A549 (cell line): Measurements from ENCODE around the gene VGF. TPM values are rescaled to one million over a fixed set of nuclear protein-coding genes. Genes with fewer than 3 reads are reported as not detected.

ENCODE experiments used
- ATAC-seq, 2 experiments: fragments of 200-7000 bp in 1 of 2; fragments of >200 bp in 1 of 2; cut with Nextera tagmentation in 1 of 2; cut with Tn5 transposase in 1 of 2; 3 replicates each; pipeline versions ENCODE4 v1.8.0 to v1.9.1; 2018 to 2020; ENCODE audit warnings: mild to moderate bottlenecking in 1 of 2, moderate library complexity in 1 of 2
- CTCF ChIA-PET: fragments of 300-600 bp; sonication (Branson Sonifier 250); formaldehyde crosslinking; extraction: SDS; loops from one replicate; lab custom pipeline; 2021; ENCODE audit warnings: antibody characterized with exemption, inconsistent platforms; lab: Yijun Ruan, JAX
- POLR2A ChIA-PET: fragments of 350-600 bp; formaldehyde crosslinking; extraction: SDS; loops from one replicate; lab custom pipeline; 2021; ENCODE audit warnings: antibody characterized with exemption, inconsistent platforms; lab: Yijun Ruan, JAX
- DNase-seq, 2 experiments: peaks; one replicate each; pipeline versions ENCODE4 v3.0.0 to v3.0.0-alpha.2; 2011 to 2016; ENCODE audit warnings: low read depth in 1 of 2, low spot score in 1 of 2
- FAIRE-seq: peaks from 2 replicates; lab custom pipeline; 2011; peaks lifted over from hg19 to GRCh38; lab: Jason Lieb, UNC
- H3K27ac ChIP-seq, 2 experiments: fragments of >200 bp; sonication (Bioruptor Twin); formaldehyde crosslinking; 3 replicates each; pipeline ENCODE4 v1.5.1; 2016 to 2017
- H3K4me1 ChIP-seq: fragments of >200 bp; sonication (Bioruptor Twin); formaldehyde crosslinking; 3 replicates; pipeline ENCODE4 v1.6.1; 2016
- H3K4me2 ChIP-seq: fragments of >200 bp; sonication (Bioruptor Twin); formaldehyde crosslinking; 3 replicates; pipeline ENCODE4 v1.6.1; 2016
- H3K4me3 ChIP-seq: fragments of >200 bp; sonication (Bioruptor Twin); formaldehyde crosslinking; 3 replicates; pipeline ENCODE4 v1.5.1; 2016
- H3K9me3 ChIP-seq: fragments of >200 bp; sonication (Bioruptor Twin); formaldehyde crosslinking; 3 replicates; pipeline ENCODE4 v1.6.1; 2016
- CEBPB ChIP-seq, 2 experiments: fragments of >200 bp in 1 of 2; sonication (Bioruptor Twin) in 1 of 2; formaldehyde crosslinking in 1 of 2; IDR thresholded peaks; 2 replicates each; pipeline ENCODE4 v1.6.1; 2012 to 2016
- CHD4 ChIP-seq: fragments of 200-600 bp; sonication (generic); IDR thresholded peaks from 2 replicates; pipeline ENCODE4 v1.6.1; 2016; ENCODE audit warnings: antibody characterized with exemption, mild to moderate bottlenecking, borderline replicate concordance
- EHMT2 ChIP-seq: fragments of 200-600 bp; sonication (generic); IDR thresholded peaks from 2 replicates; pipeline ENCODE4 v1.6.1; 2016; ENCODE audit warnings: antibody characterized with exemption, low read depth, mild to moderate bottlenecking, moderate library complexity
- ESRRA ChIP-seq: fragments of 150-350 bp; IDR thresholded peaks from 2 replicates; pipeline ENCODE4 v1.6.1; 2014; ENCODE audit warnings: mild to moderate bottlenecking, low read length, borderline replicate concordance
- FOSB ChIP-seq: fragments of 250-450 bp; sonication (Bioruptor Pico); IDR thresholded peaks from 2 replicates; pipeline ENCODE4 v1.5.0; 2020; ENCODE audit warnings: mild to moderate bottlenecking, moderate library complexity
- MAZ ChIP-seq: fragments of 150-350 bp; IDR thresholded peaks from 2 replicates; pipeline ENCODE4 v1.6.1; 2014; ENCODE audit warnings: antibody characterized with exemption, low read depth, low read length, borderline replicate concordance
- NFE2L2 ChIP-seq: fragments of 150-350 bp; conservative IDR thresholded peaks from 2 replicates; pipeline ENCODE4 v1.6.1; 2014; ENCODE audit warnings: low read length
- NR3C1 ChIP-seq: fragments of >200 bp; sonication (Bioruptor Twin); formaldehyde crosslinking; IDR thresholded peaks from 3 replicates; pipeline ENCODE4 v1.6.1; 2017
- PHF8 ChIP-seq: fragments of 200-600 bp; sonication (generic); IDR thresholded peaks from 2 replicates; pipeline ENCODE4 v1.6.1; 2016; ENCODE audit warnings: low read depth, mild to moderate bottlenecking, antibody characterized with exemption, moderate library complexity, borderline replicate concordance
- POLR2A ChIP-seq: IDR thresholded peaks from 2 replicates; pipeline ENCODE4 v1.6.1; 2012; ENCODE audit warnings: mild to moderate bottlenecking, low read length
- SMC3 ChIP-seq: fragments of >200 bp; sonication (Bioruptor Twin); formaldehyde crosslinking; IDR thresholded peaks from 3 replicates; pipeline ENCODE4 v1.6.1; 2018; ENCODE audit warnings: inconsistent platforms
- ZFP36 ChIP-seq: fragments of 450-650 bp; IDR thresholded peaks from 2 replicates; pipeline ENCODE4 v1.6.1; 2014; ENCODE audit warnings: borderline replicate concordance; ENCODE audit not compliant: partially characterized antibody
- ZNF302 ChIP-seq: fragments of 250-450 bp; sonication (Bioruptor Pico); IDR thresholded peaks from 2 replicates; pipeline ENCODE4 v1.9.0; 2021; ENCODE audit warnings: inconsistent platforms, mild to moderate bottlenecking, moderate library complexity
- ZSCAN20 ChIP-seq: fragments of 250-450 bp; sonication (Bioruptor Pico); IDR thresholded peaks from 2 replicates; pipeline ENCODE4 v1.8.0; 2022; ENCODE audit warnings: mild to moderate bottlenecking, moderate library complexity
- WGBS: methylation state at CpG from one replicate; pipeline ENCODE4 v1.1.6; 2017; ENCODE audit errors: missing lambda C conversion rate; 5-methylcytosine and 5-hydroxymethylcytosine counted together
- polyA plus RNA-seq, 4 experiments: library from polyadenylated mRNA; depleted of rRNA in 3 of 4; stranded (reverse); fragments of >200 nt; fragmentation: RNase III in 1 of 4; extraction: RNeasy Plus Mini Kit Qiagen cat#74134 plus additional on column Dnase treatment in 1 of 4; gene quantifications; 2 replicates in 3 of 4; 3 replicates in 1 of 4; pipeline ENCODE4 v1.2.3, GENCODE V29; 2011 to 2017
- TF ChIP-seq, protein P1 (sequence below): fragments of 200-600 bp; sonication (generic); IDR thresholded peaks from 2 replicates; pipeline ENCODE4 v1.6.1; 2016; ENCODE audit warnings: antibody characterized with exemption, mild to moderate bottlenecking, moderate library complexity
- TF ChIP-seq, protein P2 (sequence below): IDR thresholded peaks from 2 replicates; pipeline ENCODE4 v1.6.1; 2012
- TF ChIP-seq, protein P3 (sequence below): fragments of >200 bp; sonication (Bioruptor Twin); formaldehyde crosslinking; IDR thresholded peaks from 3 replicates; pipeline ENCODE4 v1.5.1; 2016
- TF ChIP-seq, protein P4 (sequence below): fragments of 250-450 bp; sonication (Bioruptor Pico); IDR thresholded peaks from 2 replicates; pipeline ENCODE4 v1.5.0; 2021; ENCODE audit warnings: mild to moderate bottlenecking, moderate library complexity, borderline replicate concordance

VGF gene
- polyA plus RNA-seq, 2 of the 4 experiments (the other 2 are of a cell fraction) = 0.16 to 2.7 TPM

DNA sequence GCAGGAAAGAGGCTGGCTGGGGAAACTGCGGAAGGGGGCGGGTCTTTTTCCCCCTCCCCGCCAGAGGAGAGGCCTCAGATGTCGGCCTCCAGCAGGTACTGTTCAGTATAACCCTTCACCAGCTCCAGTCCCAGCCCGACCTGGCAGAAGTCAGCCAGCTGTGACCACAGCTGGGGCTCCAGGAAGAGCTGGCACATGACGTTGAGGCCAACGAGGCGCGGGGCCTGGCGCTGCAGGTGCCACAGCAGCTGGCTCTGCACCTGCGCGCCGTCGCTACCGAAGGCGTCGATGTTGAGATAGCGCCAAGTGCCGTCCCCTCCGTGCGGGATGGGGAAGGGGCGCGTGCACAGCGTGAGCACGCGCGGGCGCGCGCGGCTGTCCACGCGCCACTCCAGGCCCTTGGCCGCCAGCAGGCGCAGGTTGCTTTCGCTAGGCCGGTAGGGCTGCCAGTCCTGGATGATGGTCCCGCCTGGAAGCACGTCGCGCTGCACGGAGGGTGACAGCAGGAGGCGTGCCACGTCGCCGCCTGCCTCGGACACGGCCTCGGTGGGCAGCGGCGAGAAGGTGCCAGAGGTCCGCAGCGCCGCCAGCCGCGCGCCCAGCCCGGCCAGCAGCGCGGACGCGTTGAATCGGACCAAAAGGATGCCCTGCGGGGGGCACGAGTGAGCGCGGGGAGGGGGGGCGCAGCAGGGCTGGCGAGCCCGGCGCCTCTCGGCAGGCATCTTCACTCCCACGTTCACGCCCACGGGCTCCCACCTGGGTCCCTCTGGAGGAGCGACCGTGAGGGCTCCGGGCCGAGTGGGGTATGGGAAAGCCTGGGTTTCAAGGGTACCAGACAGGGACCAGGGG is 6.9 kb upstream of the VGF start:
- no peak for ATAC-seq
- FAIRE-seq = no peak
- peak overlapping the region in 1 of 2 experiments; percentile 80; a peak in 3 of 6 replicates for H3K27ac ChIP-seq
- TF ChIP-seq ZFP36 = no peak
- TF ChIP-seq FOSB (CRISPR knock-in tag) = no peak
- no peak for TF ChIP-seq NFE2L2
- TF ChIP-seq, protein P1, sequence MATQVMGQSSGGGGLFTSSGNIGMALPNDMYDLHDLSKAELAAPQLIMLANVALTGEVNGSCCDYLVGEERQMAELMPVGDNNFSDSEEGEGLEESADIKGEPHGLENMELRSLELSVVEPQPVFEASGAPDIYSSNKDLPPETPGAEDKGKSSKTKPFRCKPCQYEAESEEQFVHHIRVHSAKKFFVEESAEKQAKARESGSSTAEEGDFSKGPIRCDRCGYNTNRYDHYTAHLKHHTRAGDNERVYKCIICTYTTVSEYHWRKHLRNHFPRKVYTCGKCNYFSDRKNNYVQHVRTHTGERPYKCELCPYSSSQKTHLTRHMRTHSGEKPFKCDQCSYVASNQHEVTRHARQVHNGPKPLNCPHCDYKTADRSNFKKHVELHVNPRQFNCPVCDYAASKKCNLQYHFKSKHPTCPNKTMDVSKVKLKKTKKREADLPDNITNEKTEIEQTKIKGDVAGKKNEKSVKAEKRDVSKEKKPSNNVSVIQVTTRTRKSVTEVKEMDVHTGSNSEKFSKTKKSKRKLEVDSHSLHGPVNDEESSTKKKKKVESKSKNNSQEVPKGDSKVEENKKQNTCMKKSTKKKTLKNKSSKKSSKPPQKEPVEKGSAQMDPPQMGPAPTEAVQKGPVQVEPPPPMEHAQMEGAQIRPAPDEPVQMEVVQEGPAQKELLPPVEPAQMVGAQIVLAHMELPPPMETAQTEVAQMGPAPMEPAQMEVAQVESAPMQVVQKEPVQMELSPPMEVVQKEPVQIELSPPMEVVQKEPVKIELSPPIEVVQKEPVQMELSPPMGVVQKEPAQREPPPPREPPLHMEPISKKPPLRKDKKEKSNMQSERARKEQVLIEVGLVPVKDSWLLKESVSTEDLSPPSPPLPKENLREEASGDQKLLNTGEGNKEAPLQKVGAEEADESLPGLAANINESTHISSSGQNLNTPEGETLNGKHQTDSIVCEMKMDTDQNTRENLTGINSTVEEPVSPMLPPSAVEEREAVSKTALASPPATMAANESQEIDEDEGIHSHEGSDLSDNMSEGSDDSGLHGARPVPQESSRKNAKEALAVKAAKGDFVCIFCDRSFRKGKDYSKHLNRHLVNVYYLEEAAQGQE = no peak
- TF ChIP-seq NR3C1 = no peak
- no peak for TF ChIP-seq CEBPB (IDR thresholded peaks at IDR 0.05)
- TF ChIP-seq ZNF302 (CRISPR knock-in tag) = no peak
- TF ChIP-seq MAZ = no peak
- TF ChIP-seq, protein P2, sequence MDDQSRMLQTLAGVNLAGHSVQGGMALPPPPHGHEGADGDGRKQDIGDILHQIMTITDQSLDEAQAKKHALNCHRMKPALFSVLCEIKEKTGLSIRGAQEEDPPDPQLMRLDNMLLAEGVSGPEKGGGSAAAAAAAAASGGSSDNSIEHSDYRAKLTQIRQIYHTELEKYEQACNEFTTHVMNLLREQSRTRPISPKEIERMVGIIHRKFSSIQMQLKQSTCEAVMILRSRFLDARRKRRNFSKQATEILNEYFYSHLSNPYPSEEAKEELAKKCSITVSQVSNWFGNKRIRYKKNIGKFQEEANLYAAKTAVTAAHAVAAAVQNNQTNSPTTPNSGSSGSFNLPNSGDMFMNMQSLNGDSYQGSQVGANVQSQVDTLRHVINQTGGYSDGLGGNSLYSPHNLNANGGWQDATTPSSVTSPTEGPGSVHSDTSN = no peak
- no peak for TF ChIP-seq PHF8
- no peak for TF ChIP-seq EHMT2
- no peak for TF ChIP-seq CHD4
- TF ChIP-seq, protein P3, sequence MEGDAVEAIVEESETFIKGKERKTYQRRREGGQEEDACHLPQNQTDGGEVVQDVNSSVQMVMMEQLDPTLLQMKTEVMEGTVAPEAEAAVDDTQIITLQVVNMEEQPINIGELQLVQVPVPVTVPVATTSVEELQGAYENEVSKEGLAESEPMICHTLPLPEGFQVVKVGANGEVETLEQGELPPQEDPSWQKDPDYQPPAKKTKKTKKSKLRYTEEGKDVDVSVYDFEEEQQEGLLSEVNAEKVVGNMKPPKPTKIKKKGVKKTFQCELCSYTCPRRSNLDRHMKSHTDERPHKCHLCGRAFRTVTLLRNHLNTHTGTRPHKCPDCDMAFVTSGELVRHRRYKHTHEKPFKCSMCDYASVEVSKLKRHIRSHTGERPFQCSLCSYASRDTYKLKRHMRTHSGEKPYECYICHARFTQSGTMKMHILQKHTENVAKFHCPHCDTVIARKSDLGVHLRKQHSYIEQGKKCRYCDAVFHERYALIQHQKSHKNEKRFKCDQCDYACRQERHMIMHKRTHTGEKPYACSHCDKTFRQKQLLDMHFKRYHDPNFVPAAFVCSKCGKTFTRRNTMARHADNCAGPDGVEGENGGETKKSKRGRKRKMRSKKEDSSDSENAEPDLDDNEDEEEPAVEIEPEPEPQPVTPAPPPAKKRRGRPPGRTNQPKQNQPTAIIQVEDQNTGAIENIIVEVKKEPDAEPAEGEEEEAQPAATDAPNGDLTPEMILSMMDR = no peak
- TF ChIP-seq POLR2A = no peak
- H3K4me2 ChIP-seq = peak overlapping the region; percentile 97
- peak overlapping the region; percentile 33 for H3K4me3 ChIP-seq
- H3K4me1 ChIP-seq = peaks cover 64% of the 10 kb centered on the region
- H3K9me3 ChIP-seq = no peaks in the 10 kb centered on the region
- DNase-seq = no peak
- 25% methylated on average over 23 of the region's 79 CpGs for WGBS
- ChIA-PET CTCF (interaction anchor here (0.6 to 6.7 kb wide), 14 partner anchors 11 to 95 kb away, joined by 3 to 68 read pairs (median 10); partner anchors contain the start of gene PLOD3), POLR2A (no interaction called here)

DNA sequence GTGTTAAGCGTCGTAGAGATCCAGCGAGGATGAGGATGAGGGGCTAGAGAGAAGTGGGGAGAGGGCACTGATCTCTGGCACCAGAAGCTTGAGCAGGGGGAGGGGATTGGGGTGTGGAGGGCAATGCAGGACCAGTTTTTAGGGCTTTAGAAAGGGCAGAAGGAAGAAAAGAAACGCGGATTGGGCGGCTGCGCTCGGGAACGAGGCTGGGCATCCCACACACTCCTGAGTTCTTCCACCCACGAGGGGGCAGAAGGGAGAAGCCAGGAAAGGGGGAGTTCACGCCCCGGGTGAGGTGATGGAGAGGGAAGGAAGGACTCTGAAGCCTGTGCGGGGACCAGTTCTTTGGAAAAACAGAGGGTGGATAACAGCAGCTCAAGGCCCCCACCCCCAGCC is 6.1 kb upstream of the VGF start:
- Histone ChIP-seq H3K9me3 (no peaks in the 10 kb centered on the region), H3K4me3 (peak overlapping the region; percentile 6; the same call in 1 of the 3 replicates), H3K4me2 (peak overlapping the region; percentile 97; the same call in 2 of the 3 replicates), H3K4me1 (peaks cover 71% of the 10 kb centered on the region), H3K27ac (no peak overlapping the region)
- DNase-seq (no peak), ATAC-seq (no peak), FAIRE-seq (no peak)
- 14% methylated on average over 13 of the region's 13 CpGs for WGBS
- CTCF ChIA-PET = interaction anchor here (0.6 to 3.1 kb wide), 20 partner anchors 10 to 277 kb away, joined by 3 to 56 read pairs (median 6); partner anchors contain the start of genes AP1S1 and PLOD3
- POLR2A ChIA-PET = no interaction called here
- TF ChIP-seq ZSCAN20 (CRISPR knock-in tag) (no peak), ESRRA (no peak), SMC3 (0 out of 3 replicates have a peak, but pooled peaks have one; percentile 17)
- TF ChIP-seq, protein P4, sequence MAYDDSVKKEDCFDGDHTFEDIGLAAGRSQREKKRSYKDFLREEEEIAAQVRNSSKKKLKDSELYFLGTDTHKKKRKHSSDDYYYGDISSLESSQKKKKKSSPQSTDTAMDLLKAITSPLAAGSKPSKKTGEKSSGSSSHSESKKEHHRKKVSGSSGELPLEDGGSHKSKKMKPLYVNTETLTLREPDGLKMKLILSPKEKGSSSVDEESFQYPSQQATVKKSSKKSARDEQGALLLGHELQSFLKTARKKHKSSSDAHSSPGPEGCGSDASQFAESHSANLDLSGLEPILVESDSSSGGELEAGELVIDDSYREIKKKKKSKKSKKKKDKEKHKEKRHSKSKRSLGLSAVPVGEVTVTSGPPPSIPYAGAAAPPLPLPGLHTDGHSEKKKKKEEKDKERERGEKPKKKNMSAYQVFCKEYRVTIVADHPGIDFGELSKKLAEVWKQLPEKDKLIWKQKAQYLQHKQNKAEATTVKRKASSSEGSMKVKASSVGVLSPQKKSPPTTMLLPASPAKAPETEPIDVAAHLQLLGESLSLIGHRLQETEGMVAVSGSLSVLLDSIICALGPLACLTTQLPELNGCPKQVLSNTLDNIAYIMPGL (CRISPR knock-in tag) = no peak
- TF ChIP-seq, protein P1 = no peak
